ENCODE data around the gene XYLT1.
"Not testable (repeated sequence)": the region's sequence is repeated elsewhere in the genome, so short reads cannot be mapped to it uniquely, and the experiment has no call there.

XYLT1 gene

DNA sequence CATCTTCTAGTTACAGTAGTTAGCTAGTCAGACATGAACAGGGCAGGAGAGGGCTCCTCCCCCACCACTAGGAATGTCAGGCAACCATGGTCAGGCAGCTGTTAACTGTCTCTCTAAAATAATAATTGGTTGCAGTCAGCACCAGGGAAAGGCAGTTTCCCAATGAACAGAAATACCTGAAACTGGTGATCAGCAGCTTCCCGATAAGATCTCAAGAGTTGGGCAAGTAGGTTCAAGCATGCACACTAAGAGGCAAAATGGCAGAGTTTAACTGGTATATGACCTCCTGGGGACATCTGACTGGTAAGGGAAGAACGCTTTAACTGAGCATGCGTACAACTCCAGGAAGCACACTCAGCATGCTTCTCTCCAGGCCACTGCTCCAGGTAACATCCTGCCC is 12.6 kb upstream of the XYLT1 start:
- no peak for DNase-seq (ENCODE audit: low read depth in 2 of 2)

DNA sequence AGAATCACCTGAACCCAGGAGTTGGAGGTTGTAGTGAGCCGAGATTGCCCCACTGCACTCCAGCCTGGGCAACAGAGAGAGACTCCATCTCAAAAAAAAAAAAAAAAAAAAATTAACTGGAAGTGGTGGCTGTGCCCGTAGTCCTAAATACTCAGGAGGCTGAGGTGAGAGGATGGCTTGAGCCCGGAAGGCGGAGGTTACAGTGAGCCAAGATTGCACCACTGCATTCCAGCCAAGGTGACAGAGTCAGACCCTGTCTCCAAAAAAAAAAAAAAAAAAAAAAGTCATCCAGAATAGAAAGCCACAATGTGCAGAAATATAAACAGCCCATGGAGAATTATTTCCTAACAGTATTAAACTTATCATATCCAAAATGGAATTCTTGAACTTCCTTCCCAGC is 11.6 kb upstream of the XYLT1 start:
- DNase-seq (ENCODE audit: low read depth in 2 of 2), result not testable (repeated sequence)

DNA sequence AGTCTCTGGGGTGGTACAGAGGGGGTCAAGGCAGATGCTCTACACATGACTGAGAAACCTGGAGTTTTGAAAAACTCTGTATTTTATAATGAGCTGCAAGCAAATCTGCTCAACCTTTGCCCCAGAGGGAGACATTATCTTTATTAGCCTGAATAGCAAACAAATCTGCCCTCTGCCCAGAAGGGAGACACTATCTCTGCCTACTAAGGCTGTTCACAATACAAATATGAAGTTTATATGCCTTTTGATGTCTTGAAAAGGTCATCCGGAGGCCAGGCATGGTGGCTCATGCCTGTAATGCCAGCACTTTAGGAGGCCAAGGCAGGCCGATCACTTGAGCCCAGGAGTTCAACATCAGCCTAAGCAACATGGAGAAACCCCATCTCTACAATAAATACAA is 11.0 kb upstream of the XYLT1 start:
- no peak for DNase-seq (ENCODE audit: low read depth in 2 of 2)

DNA sequence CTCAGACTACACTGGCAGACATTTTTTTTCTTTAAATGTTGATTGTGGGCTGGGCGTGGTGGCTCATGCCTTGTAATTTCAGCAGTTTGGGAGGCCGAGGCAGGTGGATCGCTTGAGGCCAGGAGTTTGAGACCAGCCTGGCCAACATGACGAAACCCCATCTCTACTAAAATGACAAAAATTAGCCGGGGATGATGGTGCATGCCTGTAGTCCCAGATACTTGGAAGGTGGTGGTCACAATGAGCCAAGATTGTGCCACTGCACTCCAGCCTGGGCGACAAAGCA is 6.4 kb upstream of the XYLT1 start:
- DNase-seq (ENCODE audit: low read depth in 2 of 2), result not testable (repeated sequence)

DNA sequence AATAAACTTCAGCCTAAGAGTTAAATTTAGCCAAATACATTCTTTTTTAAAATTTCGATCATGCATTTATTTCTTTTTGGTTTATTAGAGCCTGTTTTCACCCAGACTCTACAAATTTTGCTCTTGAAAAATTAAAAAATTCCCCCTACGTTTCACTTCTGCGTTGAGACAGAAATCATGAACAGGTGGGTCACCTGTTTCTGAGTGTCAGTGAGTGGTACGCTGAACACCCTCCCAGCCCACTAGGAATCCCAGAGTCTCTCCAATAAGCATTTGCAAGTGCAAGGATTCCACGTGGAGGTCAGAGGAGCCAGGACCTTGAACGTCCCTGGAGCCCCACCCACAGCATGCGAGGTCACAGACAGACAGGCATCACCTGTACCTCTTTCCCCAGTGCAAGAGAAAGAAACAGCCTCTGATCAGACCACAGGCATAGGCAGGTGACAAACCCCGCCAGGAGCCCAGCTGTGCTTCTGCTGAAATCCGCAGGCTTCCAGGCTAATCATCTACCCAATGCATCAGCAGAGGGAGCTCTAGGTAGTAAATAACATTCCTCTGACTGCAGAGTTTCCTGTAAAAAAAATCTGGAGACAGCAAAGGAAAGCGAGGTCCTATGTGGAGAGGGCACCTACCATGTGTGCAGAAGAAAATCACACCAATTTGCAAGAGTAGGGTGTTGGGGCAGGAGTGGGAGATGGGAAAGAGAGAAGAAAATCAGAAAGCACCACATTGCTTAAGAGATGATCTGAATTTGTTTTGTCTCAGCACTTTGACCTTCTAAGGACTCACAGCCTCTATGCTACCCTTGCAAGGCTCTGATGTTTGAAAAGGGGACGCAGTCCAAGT is 5.9 kb upstream of the XYLT1 start:
- DNase-seq (ENCODE audit: low read depth in 2 of 2), result no peak

DNA sequence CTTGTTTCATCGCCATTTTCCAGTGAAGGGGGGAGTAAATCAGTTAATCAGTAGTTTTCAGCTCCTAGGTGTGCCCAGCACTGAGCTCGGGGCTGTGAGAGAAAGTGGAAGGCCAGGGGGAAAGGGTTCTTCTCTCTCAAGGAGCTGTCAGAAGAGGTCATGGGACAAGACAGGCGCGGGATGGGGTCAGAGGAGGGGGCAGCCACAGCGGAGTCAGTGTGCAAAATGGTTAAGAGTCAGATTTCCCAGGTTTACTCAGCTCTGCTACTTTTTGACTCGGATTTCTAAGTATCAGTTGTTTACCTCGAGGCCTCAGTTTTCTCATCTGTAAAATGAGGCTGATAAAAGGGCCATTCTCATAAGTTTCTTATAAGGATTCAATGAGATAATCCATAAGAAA is 4.3 kb upstream of the XYLT1 start:
- no peak for DNase-seq (ENCODE audit: low read depth in 2 of 2)

DNA sequence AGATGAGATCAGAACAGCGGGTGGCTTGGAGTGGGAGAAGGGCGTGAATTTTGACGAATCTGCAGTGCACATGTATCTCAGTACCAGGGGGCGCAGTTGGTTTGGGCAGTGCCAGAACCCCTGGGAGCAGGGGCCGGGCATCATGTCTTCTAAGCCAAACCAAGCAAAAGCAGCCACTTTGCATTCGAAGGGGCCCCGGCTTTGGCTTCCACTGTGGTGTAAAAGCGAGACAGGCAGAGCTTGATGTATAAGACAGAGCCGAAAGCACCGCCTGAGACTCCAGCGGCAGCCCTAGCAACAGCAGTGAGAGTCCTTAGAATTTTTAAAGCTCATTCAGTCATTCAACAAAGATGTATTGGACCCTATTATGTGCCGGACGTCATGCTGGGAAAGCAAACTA is 3.8 kb upstream of the XYLT1 start:
- DNase-seq (ENCODE audit: low read depth in 2 of 2), result no peak

DNA sequence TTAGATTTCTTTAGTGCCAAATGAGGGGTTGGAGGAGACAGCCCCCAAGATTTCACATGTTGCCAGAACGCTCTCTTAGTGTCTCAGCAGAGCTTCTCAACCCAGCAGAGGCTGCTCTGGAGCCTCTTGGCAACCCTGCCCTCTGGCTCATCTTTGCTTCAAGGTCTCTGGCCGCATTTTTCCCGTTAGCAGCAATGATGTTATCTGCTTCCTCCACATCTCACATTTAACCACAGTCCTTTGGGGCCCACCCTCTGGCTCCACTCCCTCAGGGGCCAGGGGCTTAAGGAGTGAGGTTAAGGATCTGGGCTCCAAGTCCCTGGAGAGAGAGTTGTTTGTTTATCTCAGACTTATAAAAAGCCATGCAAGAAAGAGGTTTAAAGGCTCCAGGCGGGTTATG is 3.3 kb upstream of the XYLT1 start:
- DNase-seq (ENCODE audit: low read depth in 2 of 2), result no peak

DNA sequence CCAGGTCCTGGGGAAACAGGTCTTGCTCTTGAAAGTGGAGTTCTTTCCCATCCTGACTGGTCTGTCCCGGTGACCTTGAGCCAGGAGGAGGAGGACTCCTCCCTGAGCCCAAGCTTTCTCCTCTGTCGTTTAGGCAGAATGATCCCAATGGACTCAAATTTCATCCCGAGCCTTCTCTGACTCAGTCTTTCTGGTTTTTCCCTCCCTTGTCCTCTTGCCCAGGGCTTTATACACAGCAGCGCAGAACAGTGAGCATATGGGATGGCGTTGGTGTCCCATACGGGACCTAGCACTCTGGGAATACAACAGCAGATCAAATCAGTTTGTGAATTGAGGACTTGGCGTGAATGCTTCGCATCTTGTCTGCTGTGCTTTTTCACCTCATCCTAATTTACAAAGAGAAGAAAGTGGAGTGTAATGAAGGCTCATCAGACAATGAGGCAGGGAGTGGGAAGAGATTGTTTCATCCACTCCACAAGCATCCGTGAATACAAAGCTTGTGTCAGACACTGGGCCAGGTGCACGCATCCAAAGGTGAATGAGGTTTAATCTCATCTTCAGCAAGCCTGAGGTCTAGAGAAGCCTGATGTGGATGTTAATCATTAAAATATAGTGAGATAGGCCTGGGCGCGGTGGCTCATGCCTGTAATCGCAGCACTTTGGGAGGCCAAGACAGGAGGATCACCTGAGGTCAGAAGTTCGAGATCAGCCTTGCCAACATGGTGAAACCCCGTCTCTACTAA is 1.1 kb upstream of the XYLT1 start:
- DNase-seq (ENCODE audit: low read depth in 2 of 2), result no peak

DNA sequence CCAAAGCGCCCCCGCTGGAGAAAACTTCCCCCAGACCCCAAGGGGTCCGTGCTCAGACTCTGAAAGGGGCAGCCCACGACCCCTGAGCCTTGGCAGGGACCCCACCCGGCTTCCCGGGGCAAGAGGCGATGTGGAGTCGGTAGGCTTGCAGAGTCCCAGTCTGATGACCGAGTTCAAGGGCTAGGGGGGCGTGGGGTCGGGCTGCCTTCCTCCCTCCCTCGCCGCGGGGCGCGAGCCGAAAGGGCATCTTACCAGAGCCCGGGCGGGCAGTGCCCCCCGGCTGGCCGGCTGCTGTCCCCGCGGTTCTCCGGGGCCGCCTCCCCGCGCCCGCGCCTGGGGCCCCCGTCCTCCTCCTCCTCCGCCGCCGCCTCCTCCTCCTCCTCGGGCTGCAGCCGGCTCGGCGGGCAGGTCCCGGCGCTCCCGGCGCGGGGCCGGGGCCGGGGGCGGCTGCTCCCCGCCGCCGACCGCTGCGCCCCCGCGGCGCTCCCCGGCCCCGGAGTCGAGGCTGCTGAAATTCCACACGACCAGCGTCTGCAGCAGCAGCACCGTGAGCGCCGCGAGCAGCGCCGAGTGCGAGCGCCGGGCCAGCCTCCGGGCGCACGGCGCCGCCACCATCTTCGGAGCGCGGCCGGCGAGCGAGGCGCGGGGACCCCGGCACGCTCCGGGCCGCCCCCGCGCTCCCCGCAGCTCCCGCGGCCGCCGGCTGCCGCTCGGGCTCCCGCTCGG is 415 bp downstream of the XYLT1 start:
- DNase-seq (ENCODE audit: low read depth in 2 of 2), result no peak

DNA sequence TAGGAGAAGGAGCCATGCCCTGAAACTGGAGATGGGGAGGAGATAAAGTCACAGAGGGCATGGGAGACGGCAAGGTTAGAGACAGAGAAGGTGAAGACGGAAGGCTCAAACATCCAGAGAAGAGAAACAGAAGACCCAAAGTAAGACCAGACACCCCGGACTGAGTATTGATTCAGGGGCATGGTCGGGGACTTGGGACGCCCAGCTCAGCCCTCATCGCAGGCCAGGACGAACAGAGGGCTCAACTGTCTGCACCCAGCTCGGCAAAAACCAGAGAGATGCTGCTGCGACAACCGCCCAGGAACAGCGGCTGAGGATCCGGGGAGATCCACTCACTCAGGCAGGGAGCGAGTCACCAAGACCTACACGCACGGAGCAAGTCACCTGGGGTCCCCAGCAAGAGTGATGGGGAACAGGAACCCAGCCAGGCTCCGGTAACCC is 999 bp downstream of the XYLT1 start:
- no peak for DNase-seq (ENCODE audit: low read depth in 2 of 2)

DNA sequence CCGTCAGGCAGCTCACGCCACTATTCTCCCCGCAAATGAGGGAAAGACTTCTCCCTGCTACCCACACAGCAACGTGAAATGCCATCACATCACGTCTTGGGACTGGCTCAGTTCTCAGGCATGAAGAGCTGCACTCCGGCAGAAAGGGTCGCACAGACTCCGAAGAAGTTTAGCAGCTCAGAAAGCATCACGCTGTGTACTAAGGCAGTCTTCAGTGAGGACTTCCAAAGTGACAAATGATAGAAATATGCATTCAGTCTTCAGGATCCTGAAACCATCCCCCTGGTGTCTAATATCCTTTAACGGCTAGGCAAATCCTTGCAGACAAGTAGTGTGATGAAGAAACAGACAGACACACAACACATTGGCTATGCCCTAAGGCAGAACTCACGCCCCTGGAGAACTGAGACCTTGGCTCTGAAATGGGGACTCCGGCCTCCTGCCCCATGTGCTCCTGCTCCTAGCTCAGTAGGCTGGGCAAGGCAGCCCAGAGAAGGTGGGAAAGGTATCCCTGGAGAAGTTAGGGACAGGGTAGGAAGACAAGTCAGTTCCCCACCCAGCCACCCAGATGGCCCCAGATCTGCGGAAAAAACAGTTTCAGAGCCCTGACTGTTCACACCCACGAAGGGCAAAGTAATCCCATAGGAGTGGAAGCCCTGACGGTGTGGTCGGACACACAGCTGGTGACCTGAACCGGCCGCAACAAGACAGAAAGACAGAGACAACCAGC is 1.6 kb downstream of the XYLT1 start:
- no peak for DNase-seq (ENCODE audit: low read depth in 2 of 2)

DNA sequence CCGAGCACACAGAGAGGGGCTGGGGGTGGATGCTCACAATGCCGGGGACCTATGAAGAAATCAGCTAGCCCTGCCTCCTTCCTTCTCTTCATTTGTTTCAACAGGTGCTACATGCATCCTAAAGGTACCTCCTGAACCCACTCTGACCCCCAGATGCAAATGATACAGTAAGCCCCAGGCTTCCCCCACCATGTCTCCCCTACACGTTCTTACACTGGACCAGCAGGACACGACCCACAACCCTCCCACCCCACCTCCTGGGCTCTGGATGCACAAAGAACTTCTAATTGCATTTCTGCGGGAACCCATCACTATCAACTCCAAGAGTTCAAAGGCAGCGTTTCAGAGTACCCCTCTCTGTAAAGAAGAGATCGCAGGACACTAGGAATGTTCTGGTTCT is 2.1 kb downstream of the XYLT1 start:
- DNase-seq (ENCODE audit: low read depth in 2 of 2), result no peak

DNA sequence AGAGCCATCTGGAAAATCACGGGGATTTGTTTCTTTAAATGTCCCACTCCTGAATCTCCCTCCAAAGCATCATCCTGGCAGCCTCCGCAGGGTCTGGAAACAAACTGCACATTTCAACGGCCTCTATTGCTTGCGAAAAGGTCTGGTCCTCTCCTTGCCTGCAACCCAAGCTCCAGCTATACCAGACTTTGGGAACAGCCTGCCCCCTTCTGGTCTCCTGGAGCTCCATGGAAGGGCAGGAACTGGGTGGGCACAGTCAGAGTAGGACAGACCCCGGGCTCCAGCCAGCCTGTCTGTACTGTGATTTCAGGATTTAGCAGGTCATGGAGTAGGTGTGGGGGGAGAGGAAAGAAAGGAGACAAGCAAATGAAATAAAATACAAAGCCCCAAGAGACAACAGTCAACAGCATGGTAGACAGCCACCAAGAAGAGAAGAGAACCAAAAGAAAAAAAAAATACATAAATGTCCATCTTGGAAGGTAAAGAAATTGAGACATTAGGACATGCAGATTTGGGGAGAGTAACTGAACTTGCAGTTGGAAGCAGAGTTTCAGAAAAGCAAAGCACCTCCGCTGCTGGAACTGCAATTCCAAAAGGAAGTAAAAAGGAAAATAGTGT is 2.7 kb downstream of the XYLT1 start:
- no peak for DNase-seq (ENCODE audit: low read depth in 2 of 2)

DNA sequence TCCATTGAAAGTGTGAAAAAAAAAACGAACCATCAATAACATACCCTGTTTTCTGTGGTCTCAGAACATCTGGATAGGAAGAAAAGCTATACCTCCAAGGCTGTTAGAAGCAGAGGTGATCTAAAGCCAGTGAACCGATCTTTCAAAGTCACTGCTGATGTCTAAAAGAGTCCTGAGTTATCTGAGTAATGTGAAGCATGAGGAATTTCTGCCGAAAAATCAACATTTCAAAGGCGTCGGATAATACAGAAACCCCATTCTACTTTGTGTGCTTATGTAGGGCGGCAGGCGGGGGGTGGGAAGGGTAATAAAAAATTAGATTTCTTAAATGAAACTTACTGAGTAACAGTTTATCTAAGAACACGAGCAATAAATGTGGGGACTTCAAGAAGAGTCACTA is 3.9 kb downstream of the XYLT1 start:
- DNase-seq (ENCODE audit: low read depth in 2 of 2), result no peak

DNA sequence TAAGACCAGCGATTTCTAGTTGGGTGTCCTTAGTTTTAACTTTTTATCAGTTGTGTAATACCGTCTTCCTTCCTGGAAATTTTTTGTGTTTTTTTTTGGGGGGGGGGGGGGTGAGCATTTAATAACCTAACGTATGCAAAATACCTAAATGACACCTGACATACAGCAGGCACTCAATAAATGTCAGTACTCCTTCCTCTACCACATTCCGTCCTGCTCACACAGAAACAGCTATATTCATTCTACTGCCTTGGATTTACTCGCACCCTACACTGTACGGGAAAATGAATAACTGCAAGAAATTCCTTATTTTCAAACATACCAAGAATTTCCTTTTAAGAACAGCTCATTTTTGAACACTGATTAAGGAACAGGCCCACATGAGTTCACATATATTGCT is 5.3 kb downstream of the XYLT1 start:
- DNase-seq (ENCODE audit: low read depth in 2 of 2), result no peak

DNA sequence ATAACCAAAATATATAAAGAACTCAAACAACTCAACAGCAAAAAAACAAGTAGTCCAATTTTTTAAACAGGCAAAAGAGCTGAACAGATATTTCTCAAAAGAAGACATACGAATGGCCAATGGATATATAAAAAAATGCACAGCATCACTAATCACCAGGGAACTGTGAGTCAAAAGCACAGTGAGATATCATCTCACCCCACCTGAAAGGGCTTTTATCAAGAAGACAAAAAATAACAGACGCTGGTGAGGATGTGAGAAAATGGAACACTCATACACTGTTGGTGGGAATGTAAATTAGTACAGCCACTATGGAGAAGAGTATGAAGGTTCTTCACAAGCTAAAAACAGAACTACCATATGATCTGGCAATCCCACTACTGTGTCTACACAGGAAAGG is 7.4 kb downstream of the XYLT1 start:
- DNase-seq (ENCODE audit: low read depth in 2 of 2), result no peak

DNA sequence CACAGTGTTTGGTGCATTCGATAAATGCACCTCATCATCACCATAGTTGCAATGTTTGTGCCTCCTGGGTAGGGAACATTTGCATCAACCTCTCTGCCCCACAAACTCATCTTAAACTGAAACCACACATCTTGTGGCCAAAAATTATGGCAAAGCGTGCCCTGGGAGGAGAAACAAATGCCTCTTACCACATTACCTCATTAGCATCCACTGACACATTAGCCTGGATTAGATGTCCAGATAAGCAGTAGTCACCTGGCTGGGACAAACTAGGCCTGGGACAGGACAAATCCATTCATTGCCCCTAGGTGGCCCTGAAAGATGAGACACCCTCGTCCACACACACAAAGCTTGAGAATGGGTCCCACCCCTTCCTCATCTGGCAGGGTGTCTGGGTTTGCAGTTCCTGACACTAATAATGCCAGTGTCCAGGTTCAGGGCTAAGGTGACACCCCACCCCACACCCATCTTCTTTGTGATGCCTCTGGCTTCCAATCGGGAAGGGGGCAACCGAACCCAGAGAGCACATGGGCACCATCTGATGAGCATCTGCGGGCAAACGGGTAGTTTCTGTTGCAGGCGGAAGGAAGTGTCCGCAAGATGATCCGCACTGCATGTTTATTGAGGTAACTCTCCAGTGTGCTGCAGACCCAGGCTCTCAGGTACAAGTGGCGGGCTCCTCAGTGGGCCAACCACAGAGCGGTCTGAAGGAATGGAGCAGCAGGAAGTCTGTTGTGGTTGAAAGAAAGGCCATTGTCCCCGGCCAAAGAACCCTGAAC is 8.6 kb downstream of the XYLT1 start:
- DNase-seq (ENCODE audit: low read depth in 2 of 2), result no peak

DNA sequence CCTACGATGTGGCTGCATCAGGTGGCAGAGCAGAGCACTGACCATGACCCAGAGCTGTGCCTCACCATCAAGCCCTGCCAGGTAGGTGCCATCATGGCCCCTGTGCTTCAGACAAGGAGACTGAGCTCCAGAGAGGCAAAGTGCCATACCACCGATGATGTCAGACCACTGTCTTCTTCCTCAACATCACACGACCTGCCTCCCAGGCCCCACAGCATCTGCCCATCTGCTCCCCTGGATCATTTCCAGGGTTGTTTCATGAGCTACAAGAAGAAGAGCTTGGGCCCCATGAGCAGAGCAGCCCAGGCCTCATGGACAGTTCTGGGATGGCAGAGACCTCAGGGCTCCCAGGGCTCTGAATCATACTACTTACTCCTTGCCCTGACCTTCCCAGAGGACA is 9.9 kb downstream of the XYLT1 start:
- DNase-seq (ENCODE audit: low read depth in 2 of 2), result no peak

DNA sequence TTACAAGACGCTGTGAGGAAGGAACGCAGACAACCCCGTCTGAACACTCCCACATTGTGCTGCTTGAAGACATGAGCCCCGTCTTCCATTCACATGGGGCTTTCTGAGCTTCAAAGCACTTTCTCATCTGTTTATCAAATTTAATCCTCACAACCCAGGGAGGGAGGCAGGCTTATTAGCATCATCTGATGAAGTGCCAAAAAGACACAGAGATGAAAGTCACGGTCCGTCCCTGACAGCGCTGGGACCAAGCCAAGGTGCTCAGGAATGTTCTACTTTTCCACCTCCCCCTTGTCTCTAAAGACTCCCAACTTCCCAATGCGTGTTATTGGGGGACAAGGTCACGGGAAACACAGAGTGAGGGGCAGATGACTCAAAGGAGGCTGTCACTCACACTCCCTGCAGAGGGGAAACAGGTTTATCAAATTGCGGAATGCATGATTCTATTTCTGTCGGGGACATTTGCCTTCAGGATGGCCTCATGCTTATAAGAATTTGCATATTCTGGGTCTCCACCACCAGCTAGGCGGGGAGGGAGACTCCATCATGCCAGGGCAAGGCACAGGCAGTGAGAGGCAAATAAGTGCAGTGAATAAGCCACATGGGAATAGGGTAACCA is 10.7 kb downstream of the XYLT1 start:
- DNase-seq (ENCODE audit: low read depth in 2 of 2), result no peak

DNA sequence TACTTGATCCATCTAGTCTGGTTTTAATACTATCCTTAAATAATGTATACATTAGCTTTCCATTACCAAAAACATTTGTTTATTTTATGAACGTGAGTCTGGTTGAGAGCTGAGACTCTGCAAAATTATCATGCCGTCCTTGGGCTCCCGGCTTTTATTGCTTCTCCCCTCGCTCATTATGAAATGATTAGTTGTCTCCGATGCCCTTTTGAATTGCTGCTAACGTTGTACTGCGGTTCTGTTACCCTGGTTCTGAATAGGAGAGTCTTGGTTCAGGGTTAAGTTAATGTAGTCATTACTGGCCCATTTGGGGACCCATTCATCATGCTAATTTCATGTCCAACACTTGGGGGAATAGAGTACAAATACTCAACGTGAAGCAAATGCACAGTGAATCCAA is 12.8 kb downstream of the XYLT1 start:
- DNase-seq (ENCODE audit: low read depth in 2 of 2), result no peak

Measured in stimulated activated CD8-positive, alpha-beta memory T cell treated with anti-CD3 and anti-CD28 coated beads, Interleukin-7, amount 100 ng/mL, for 1 hour (primary cell).